ENCODE results near the gene FAM240A.

FAM240A gene

GRCh38 chr3:46612324-46612723, at the start of gene FAM240A:
Gene FAM240A (plus strand): TSS chr3:46612525. CDS start chr3:46612684, 159 bp downstream.
- H2AFZ ChIP-seq (ENCODE audit: low read depth), result no peak within 1 kb of the TSS

GRCh38 chr3:46564190-46565021, 47.9 kb upstream of the FAM240A start:
- Histone ChIP-seq H3K4me1 (ENCODE audit: low read depth, poor library complexity, severe bottlenecking) (no peaks in the 10 kb centered on the region), H3K27ac (no peak overlapping the region), H3K27me3 (ENCODE audit: insufficient read depth, low read depth) (no peaks in the 10 kb centered on the region), H3K4me3 (IDR thresholded peaks at IDR 0.05; ENCODE audit: insufficient read depth, low read depth, low read length) (no peak overlapping the region), H3K79me2 (ENCODE audit: insufficient read depth, low read depth) (no peaks in the 10 kb centered on the region), H2AFZ (ENCODE audit: low read depth) (no peak overlapping the region), H3K4me2 (no peak overlapping the region), H3K9ac (no peak overlapping the region), H3K36me3 (ENCODE audit: insufficient read depth) (no peaks in the 10 kb centered on the region), H4K20me1 (ENCODE audit: insufficient read depth) (no peaks in the 10 kb centered on the region)
- TF ChIP-seq, protein P1, sequence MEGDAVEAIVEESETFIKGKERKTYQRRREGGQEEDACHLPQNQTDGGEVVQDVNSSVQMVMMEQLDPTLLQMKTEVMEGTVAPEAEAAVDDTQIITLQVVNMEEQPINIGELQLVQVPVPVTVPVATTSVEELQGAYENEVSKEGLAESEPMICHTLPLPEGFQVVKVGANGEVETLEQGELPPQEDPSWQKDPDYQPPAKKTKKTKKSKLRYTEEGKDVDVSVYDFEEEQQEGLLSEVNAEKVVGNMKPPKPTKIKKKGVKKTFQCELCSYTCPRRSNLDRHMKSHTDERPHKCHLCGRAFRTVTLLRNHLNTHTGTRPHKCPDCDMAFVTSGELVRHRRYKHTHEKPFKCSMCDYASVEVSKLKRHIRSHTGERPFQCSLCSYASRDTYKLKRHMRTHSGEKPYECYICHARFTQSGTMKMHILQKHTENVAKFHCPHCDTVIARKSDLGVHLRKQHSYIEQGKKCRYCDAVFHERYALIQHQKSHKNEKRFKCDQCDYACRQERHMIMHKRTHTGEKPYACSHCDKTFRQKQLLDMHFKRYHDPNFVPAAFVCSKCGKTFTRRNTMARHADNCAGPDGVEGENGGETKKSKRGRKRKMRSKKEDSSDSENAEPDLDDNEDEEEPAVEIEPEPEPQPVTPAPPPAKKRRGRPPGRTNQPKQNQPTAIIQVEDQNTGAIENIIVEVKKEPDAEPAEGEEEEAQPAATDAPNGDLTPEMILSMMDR (conservative IDR thresholded peaks at IDR 0.05; ENCODE audit: low read depth, low read length), result no peak

More at GRCh38 chr3:46612324-46612723, at the start of gene FAM240A:
- Histone ChIP-seq H3K4me1 (ENCODE audit: low read depth, poor library complexity, severe bottlenecking) (no peaks in the 10 kb centered on the region), H4K20me1 (ENCODE audit: insufficient read depth) (no peaks in the 10 kb centered on the region), H3K27ac (no peak within 1 kb of the TSS), H3K27me3 (ENCODE audit: insufficient read depth, low read depth) (no peaks in the 10 kb centered on the region), H3K36me3 (ENCODE audit: insufficient read depth) (no peaks in the 10 kb centered on the region), H3K4me2 (no peak within 1 kb of the TSS), H3K79me2 (ENCODE audit: insufficient read depth, low read depth) (no peaks in the 10 kb centered on the region), H3K4me3 (IDR thresholded peaks at IDR 0.05; ENCODE audit: insufficient read depth, low read depth, low read length) (no peak within 1 kb of the TSS), H3K9ac (no peak within 1 kb of the TSS)
- TF ChIP-seq, protein P1 (conservative IDR thresholded peaks at IDR 0.05; ENCODE audit: low read depth, low read length), result no peak

GRCh38 chr3:46565077-46565476, 47.2 kb upstream of the FAM240A start:
- Histone ChIP-seq H3K4me2 (no peak overlapping the region), H3K4me3 (IDR thresholded peaks at IDR 0.05; ENCODE audit: insufficient read depth, low read depth, low read length) (no peak overlapping the region), H3K9ac (no peak overlapping the region), H3K27ac (no peak overlapping the region), H2AFZ (ENCODE audit: low read depth) (no peak overlapping the region), H3K4me1 (ENCODE audit: low read depth, poor library complexity, severe bottlenecking) (no peaks in the 10 kb centered on the region), H3K27me3 (ENCODE audit: insufficient read depth, low read depth) (no peaks in the 10 kb centered on the region), H4K20me1 (ENCODE audit: insufficient read depth) (no peaks in the 10 kb centered on the region), H3K36me3 (ENCODE audit: insufficient read depth) (no peaks in the 10 kb centered on the region), H3K79me2 (ENCODE audit: insufficient read depth, low read depth) (no peaks in the 10 kb centered on the region)
- TF ChIP-seq, protein P1 (conservative IDR thresholded peaks at IDR 0.05; ENCODE audit: low read depth, low read length), result no peak

DNA sequence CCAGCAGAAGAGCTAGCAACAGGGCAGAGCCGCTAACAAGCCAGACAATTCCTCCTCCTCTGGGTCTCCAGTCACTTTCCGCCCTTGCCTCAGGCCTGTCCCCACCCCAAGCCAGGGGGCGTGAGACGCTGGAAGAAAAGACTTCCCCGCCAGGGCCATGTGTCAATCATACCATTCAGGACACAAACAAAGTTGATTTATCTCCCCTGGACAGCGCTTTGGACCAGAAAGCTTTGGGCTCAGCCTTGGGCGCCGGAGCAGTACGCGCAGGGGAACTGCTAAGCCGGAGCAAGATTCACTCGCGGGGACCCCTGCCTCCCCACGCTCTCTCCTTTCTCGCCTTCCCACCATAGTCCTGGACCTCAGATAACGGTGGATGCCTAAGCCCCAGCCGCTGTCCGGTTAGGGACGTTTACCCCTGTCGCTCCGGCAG, 46.7 kb upstream of the FAM240A start:
- Histone ChIP-seq H3K79me2 (ENCODE audit: insufficient read depth, low read depth) (no peaks in the 10 kb centered on the region), H2AFZ (ENCODE audit: low read depth) (no peak overlapping the region), H3K36me3 (ENCODE audit: insufficient read depth) (no peaks in the 10 kb centered on the region), H3K4me3 (IDR thresholded peaks at IDR 0.05; ENCODE audit: insufficient read depth, low read depth, low read length) (no peak overlapping the region), H4K20me1 (ENCODE audit: insufficient read depth) (no peaks in the 10 kb centered on the region), H3K4me2 (no peak overlapping the region), H3K27me3 (ENCODE audit: insufficient read depth, low read depth) (no peaks in the 10 kb centered on the region), H3K9ac (no peak overlapping the region), H3K4me1 (ENCODE audit: low read depth, poor library complexity, severe bottlenecking) (no peaks in the 10 kb centered on the region), H3K27ac (no peak overlapping the region)
- TF ChIP-seq, protein P1 (conservative IDR thresholded peaks at IDR 0.05; ENCODE audit: low read depth, low read length), result no peak

All from KMS-11 (cell line).